Measurements from ENCODE around the gene AADAC.

DNA sequence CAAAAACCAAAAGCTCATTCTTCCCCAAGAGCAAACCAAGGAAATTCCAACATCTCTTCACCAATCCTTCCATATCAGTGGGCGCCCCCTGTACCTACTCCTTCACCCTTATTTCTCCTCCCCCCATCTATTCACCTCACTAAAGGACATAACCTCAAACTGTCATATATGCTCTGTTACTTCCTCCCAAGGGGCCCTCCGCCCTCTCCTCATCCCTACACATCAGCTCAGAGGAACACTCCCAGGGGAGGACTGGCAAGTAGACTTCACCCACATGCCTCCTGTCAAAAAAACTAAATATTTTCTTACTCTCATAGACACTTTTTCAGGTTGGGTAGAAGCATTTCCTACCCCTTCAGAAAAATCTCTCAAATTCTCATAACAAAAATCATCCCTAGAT, 2.4 kb upstream of the AADAC start:
- TF ChIP-seq, protein P1, sequence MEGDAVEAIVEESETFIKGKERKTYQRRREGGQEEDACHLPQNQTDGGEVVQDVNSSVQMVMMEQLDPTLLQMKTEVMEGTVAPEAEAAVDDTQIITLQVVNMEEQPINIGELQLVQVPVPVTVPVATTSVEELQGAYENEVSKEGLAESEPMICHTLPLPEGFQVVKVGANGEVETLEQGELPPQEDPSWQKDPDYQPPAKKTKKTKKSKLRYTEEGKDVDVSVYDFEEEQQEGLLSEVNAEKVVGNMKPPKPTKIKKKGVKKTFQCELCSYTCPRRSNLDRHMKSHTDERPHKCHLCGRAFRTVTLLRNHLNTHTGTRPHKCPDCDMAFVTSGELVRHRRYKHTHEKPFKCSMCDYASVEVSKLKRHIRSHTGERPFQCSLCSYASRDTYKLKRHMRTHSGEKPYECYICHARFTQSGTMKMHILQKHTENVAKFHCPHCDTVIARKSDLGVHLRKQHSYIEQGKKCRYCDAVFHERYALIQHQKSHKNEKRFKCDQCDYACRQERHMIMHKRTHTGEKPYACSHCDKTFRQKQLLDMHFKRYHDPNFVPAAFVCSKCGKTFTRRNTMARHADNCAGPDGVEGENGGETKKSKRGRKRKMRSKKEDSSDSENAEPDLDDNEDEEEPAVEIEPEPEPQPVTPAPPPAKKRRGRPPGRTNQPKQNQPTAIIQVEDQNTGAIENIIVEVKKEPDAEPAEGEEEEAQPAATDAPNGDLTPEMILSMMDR (IDR thresholded peaks at IDR 0.05), result no peak
- TF ChIP-seq POLR2A (IDR thresholded peaks at IDR 0.05; ENCODE audit: low read depth) (no peak), EP300 (IDR thresholded peaks at IDR 0.05) (no peak), POLR2AphosphoS5 (IDR thresholded peaks at IDR 0.05) (no peak)
